ENCODE results near the gene TOM1L2.

GRCh38 chr17:17970699-17971430, 1.3 kb downstream of the TOM1L2 start:
- TF ChIP-seq CTCF (IDR thresholded peaks at IDR 0.05; ENCODE audit: poor library complexity, severe bottlenecking) (no peak), TAF1 (IDR thresholded peaks at IDR 0.05; ENCODE audit: low read depth) (no peak)

Measured in neural cell (in vitro differentiated cells).